ENCODE results near the gene ARID1B. TPM values are rescaled to one million over a fixed set of nuclear protein-coding genes. Genes with fewer than 3 reads are reported as not detected.

Gene ARID1B
- total RNA-seq, 1 experiment from 2014 or later = 86.3 TPM

DNA sequence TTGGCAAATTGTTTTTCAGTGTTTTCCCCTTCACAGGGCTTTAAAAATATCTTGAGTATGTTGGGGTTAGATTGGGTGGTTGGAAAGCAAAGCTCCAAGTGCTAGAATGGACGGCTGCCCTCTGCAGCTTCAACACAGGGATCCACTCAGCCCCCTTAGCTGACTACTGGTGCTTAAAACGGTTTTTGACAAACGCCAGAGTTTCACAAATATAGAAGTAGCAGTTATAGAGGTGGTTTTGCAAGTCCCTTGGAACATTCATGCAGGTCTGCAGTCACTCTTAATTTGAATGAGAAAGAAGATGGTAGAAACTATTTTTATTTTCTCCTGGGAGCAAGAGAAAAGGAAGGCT is 175.9 kb downstream of the ARID1B start:
- no peaks in the 10 kb centered on the region for H3K27me3 ChIP-seq (replicated peaks; ENCODE audit: insufficient read depth, low read depth, low read length, poor library complexity)
- no peak for TF ChIP-seq EZH2 (IDR thresholded peaks at IDR 0.05; ENCODE audit: borderline replicate concordance, low read depth, low read length, poor library complexity, severe bottlenecking)
- TF ChIP-seq, protein P1, sequence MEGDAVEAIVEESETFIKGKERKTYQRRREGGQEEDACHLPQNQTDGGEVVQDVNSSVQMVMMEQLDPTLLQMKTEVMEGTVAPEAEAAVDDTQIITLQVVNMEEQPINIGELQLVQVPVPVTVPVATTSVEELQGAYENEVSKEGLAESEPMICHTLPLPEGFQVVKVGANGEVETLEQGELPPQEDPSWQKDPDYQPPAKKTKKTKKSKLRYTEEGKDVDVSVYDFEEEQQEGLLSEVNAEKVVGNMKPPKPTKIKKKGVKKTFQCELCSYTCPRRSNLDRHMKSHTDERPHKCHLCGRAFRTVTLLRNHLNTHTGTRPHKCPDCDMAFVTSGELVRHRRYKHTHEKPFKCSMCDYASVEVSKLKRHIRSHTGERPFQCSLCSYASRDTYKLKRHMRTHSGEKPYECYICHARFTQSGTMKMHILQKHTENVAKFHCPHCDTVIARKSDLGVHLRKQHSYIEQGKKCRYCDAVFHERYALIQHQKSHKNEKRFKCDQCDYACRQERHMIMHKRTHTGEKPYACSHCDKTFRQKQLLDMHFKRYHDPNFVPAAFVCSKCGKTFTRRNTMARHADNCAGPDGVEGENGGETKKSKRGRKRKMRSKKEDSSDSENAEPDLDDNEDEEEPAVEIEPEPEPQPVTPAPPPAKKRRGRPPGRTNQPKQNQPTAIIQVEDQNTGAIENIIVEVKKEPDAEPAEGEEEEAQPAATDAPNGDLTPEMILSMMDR (conservative IDR thresholded peaks at IDR 0.05; ENCODE audit: low read depth, low read length) = no peak
- ChIA-PET POLR2A (ENCODE audit: low non-redundant PET) (no interaction called here), CTCF (no interaction called here)
- peak overlapping the region; percentile 57 for H3K27ac ChIP-seq (ENCODE audit: low read depth, low read length, poor library complexity, severe bottlenecking)
- no peaks in the 10 kb centered on the region for H3K9me3 ChIP-seq (ENCODE audit: low read depth, low read length, poor library complexity, severe bottlenecking)
- peaks cover 29% of the 10 kb centered on the region for H3K4me1 ChIP-seq (ENCODE audit: insufficient read depth, low read length, poor library complexity, severe bottlenecking)
- peak; percentile 22 for DNase-seq (ENCODE audit: low spot score)
- intact Hi-C loops (cut with micrococcal nuclease; ENCODE audit: unreplicated experiment) = no loop called here
- H3K36me3 ChIP-seq (ENCODE audit: insufficient read depth, low read length, poor library complexity, severe bottlenecking) = no peaks in the 10 kb centered on the region
- BruUV-seq (replicated peaks) = no TSS peak
- peak overlapping the region; percentile 7 for H3K4me3 ChIP-seq (ENCODE audit: low read depth, low read length, poor library complexity, severe bottlenecking)

DNA sequence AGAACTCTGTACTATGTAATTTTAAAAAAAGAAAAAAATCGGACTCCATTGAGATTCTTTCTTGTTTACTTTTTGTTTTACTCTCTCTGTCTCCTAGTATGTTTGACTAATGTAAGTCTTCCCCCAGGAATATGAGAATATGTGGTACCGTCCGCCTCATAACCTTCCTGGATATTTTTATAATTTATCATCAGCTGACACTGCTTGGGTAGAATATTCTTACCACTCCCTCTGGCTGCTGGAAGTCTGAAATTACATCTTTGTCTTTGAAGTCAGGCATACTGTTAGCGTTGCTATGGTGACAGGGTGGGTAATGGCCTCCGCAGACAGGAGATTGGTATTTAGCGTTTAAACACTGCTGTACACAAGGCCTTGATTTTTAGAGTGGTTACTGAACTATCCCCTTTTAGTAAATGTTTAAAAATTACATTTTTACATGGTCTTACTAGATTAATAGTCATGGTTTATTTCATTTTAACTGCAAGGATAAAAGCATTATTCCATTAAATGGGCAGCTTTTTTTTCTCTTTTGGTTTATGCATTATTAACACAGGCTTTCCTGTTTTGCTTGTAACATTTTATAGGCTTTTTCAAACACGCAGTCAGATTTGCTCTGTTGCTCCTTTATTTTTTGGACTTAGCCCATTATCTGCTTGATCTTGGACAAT is 176.4 kb downstream of the ARID1B start:
- H3K27me3 ChIP-seq (replicated peaks; ENCODE audit: insufficient read depth, low read depth, low read length, poor library complexity) = no peaks in the 10 kb centered on the region
- no TSS peak for BruUV-seq (replicated peaks)
- H3K9me3 ChIP-seq (ENCODE audit: low read depth, low read length, poor library complexity, severe bottlenecking) = no peaks in the 10 kb centered on the region
- H3K4me3 ChIP-seq (ENCODE audit: low read depth, low read length, poor library complexity, severe bottlenecking) = peak overlapping the region; percentile 7
- intact Hi-C loops (cut with micrococcal nuclease; ENCODE audit: unreplicated experiment) = no loop called here
- no peak for TF ChIP-seq EZH2 (IDR thresholded peaks at IDR 0.05; ENCODE audit: borderline replicate concordance, low read depth, low read length, poor library complexity, severe bottlenecking)
- TF ChIP-seq, protein P1 (conservative IDR thresholded peaks at IDR 0.05; ENCODE audit: low read depth, low read length) = peak; percentile 33
- CTCF ChIA-PET = interaction anchor here (0.6 kb wide), 1 partner anchor 986 kb away, joined by 4 read pairs; no protein-coding TSS in a partner anchor
- peaks cover 30% of the 10 kb centered on the region for H3K4me1 ChIP-seq (ENCODE audit: insufficient read depth, low read length, poor library complexity, severe bottlenecking)
- DNase-seq (ENCODE audit: low spot score) = peak; percentile 93
- H3K27ac ChIP-seq (ENCODE audit: low read depth, low read length, poor library complexity, severe bottlenecking) = peak overlapping the region; percentile 57
- POLR2A ChIA-PET (ENCODE audit: low non-redundant PET) = interaction anchor here (0.7 kb wide), 1 partner anchor 13 kb away, joined by 3 read pairs; no protein-coding TSS in a partner anchor
- H3K36me3 ChIP-seq (ENCODE audit: insufficient read depth, low read length, poor library complexity, severe bottlenecking) = no peaks in the 10 kb centered on the region

DNA sequence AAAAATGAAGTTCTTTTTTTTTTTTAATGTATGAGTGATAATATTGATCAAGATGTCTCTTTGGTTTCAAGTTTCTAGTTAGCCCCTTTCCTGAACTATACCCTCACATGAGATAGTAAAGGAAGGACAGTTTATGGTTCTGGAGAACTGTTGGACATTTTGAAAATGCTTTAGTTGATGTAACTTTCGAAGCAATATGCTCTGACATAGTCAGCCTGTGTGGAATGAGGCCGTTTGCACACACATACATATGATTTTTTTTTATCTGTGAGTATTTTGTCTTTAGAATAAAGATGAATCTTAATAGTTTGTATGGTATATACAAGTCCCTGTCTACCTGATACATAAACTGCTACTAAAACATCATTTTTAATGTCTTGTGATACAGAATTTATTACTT is 177.0 kb downstream of the ARID1B start:
- no peaks in the 10 kb centered on the region for H3K9me3 ChIP-seq (ENCODE audit: low read depth, low read length, poor library complexity, severe bottlenecking)
- DNase-seq (ENCODE audit: low spot score) = no peak
- H3K27ac ChIP-seq (ENCODE audit: low read depth, low read length, poor library complexity, severe bottlenecking) = peak overlapping the region; percentile 57
- POLR2A ChIA-PET (ENCODE audit: low non-redundant PET) = interaction anchor here (0.7 kb wide), 1 partner anchor 14 kb away, joined by 3 read pairs; no protein-coding TSS in a partner anchor
- H3K36me3 ChIP-seq (ENCODE audit: insufficient read depth, low read length, poor library complexity, severe bottlenecking) = no peaks in the 10 kb centered on the region
- no peak for TF ChIP-seq EZH2 (IDR thresholded peaks at IDR 0.05; ENCODE audit: borderline replicate concordance, low read depth, low read length, poor library complexity, severe bottlenecking)
- TF ChIP-seq, protein P1 (conservative IDR thresholded peaks at IDR 0.05; ENCODE audit: low read depth, low read length) = no peak
- CTCF ChIA-PET = interaction anchor here (0.6 kb wide), 1 partner anchor 985 kb away, joined by 4 read pairs; no protein-coding TSS in a partner anchor
- peak overlapping the region; percentile 7 for H3K4me3 ChIP-seq (ENCODE audit: low read depth, low read length, poor library complexity, severe bottlenecking)
- H3K4me1 ChIP-seq (ENCODE audit: insufficient read depth, low read length, poor library complexity, severe bottlenecking) = peaks cover 34% of the 10 kb centered on the region
- no peaks in the 10 kb centered on the region for H3K27me3 ChIP-seq (replicated peaks; ENCODE audit: insufficient read depth, low read depth, low read length, poor library complexity)
- BruUV-seq (replicated peaks) = no TSS peak
- intact Hi-C loops (cut with micrococcal nuclease; ENCODE audit: unreplicated experiment) = no loop called here
